Measurements from ENCODE around the gene RBFOX1.

DNA sequence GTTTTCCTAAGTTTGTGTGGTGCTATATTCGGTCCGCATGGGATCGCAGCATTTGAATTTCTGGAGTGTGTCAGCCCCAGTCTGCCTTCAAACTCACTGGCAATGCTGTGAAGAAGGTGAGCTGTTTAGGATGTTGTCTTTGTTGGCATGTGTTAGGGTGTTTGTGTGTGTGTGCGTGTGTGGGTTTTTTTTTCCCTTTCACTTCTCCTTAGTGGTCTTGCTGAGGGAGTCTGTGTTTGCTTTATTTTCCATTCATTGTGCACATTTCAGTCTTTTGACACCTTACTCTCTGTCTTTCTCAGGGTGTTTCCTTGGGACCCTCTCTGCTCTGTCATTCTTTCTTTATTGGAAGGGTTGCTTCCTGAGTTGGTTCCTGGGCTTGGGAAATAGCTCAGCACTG lies 27.7 kb upstream of the RBFOX1 start:
- TF ChIP-seq CTCF (IDR thresholded peaks at IDR 0.05) (no peak), POLR2A (IDR thresholded peaks at IDR 0.05) (no peak)

All from heart left ventricle (tissue), 13 donors.